ENCODE results near the gene ZNF579. TPM values are rescaled to one million over a fixed set of nuclear protein-coding genes. Genes with fewer than 3 reads are reported as not detected.

The ZNF579 gene
- total and polyA plus RNA-seq, 10 of the 15 experiments (the other 5 are each of a cell fraction or from before 2014, with no cell fraction given): 0.11 to 11.7 (median 1.5) TPM

DNA sequence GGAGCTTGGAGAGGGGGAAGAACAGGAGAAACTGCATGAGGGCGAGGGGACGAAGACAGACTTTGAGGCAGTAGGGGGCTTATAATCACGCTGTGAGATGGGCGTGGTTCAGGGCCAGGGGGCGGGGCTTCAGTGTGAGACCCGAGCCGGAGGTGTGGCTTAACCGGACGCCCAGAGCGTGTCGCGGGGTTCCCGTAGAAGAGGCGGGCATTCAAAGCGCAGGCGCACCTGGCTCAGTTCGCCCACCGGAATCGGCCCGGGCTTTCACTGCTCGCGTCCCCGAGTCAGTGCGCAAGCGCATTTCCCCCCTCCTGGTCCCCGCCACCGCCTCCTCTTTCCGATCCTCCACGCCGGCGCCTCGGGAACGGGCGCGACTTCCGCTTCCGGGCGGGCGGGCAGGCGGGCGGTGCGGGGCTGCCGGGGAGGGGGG lies 24.6 kb upstream of the ZNF579 start (continued):
- TF ChIP-seq SMAD1 (IDR thresholded peaks at IDR 0.05; ENCODE audit: low read depth, partially characterized antibody) (no peak), JUND (IDR thresholded peaks at IDR 0.05; ENCODE audit: low read depth, low read length) (no peak), PKNOX1 (IDR thresholded peaks at IDR 0.05) (no peak), TCF3 (IDR thresholded peaks at IDR 0.05; ENCODE audit: borderline replicate concordance, insufficient read depth, low read depth, low read length) (0 out of 2 replicates have a peak, but pooled peaks have one; percentile 9), RUNX3 (IDR thresholded peaks at IDR 0.05; ENCODE audit: low read length) (no peak), BHLHE40 (IDR thresholded peaks at IDR 0.05; ENCODE audit: borderline replicate concordance in 1 of 2, low read depth in 2 of 2, low read length in 1 of 2) (peak in 1 of 2 experiments; percentile 48; a peak in 2 of 4 replicates), CREB1 (IDR thresholded peaks at IDR 0.05; ENCODE audit: low read depth) (peak; percentile 44; the same call in 1 of the 2 replicates), IKZF1 (conservative IDR thresholded peaks at IDR 0.05) (peak; percentile 64; the same call in 1 of the 2 replicates), SRF (IDR thresholded peaks at IDR 0.05; ENCODE audit: low read depth in 2 of 2, low read length in 2 of 2) (0 out of 4 replicates have a peak, but pooled peaks of 1 of the 2 experiments have one; percentile 35), ASH2L (IDR thresholded peaks at IDR 0.05; ENCODE audit: borderline replicate concordance, low read depth) (no peak), CEBPB (IDR thresholded peaks at IDR 0.05; ENCODE audit: borderline replicate concordance in 1 of 2, low read depth in 2 of 2, low read length in 2 of 2) (no peak), GABPA (IDR thresholded peaks at IDR 0.05; ENCODE audit: low read depth) (peak; percentile 81), PAX5 (IDR thresholded peaks at IDR 0.05; ENCODE audit: borderline replicate concordance, low read depth, low read length) (0 out of 2 replicates have a peak, but pooled peaks have one; percentile 11), NFYB (IDR thresholded peaks at IDR 0.05; ENCODE audit: insufficient read depth, low read depth, low read length) (0 out of 2 replicates have a peak, but pooled peaks have one; percentile 25), E4F1 (IDR thresholded peaks at IDR 0.05; ENCODE audit: borderline replicate concordance, partially characterized antibody) (peak; percentile 18), NFXL1 (IDR thresholded peaks at IDR 0.05; ENCODE audit: borderline replicate concordance) (no peak), RBBP5 (conservative IDR thresholded peaks at IDR 0.05) (no peak), EGR1 (IDR thresholded peaks at IDR 0.05; ENCODE audit: borderline replicate concordance in 1 of 2, low read depth in 2 of 2, low read length in 2 of 2) (peak in 1 of 2 experiments; percentile 71; a peak in 2 of 3 replicates)
- TF ChIP-seq, protein P1, sequence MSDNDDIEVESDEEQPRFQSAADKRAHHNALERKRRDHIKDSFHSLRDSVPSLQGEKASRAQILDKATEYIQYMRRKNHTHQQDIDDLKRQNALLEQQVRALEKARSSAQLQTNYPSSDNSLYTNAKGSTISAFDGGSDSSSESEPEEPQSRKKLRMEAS (IDR thresholded peaks at IDR 0.05; ENCODE audit: low read depth, low read length): no peak
- TF ChIP-seq, protein P2, sequence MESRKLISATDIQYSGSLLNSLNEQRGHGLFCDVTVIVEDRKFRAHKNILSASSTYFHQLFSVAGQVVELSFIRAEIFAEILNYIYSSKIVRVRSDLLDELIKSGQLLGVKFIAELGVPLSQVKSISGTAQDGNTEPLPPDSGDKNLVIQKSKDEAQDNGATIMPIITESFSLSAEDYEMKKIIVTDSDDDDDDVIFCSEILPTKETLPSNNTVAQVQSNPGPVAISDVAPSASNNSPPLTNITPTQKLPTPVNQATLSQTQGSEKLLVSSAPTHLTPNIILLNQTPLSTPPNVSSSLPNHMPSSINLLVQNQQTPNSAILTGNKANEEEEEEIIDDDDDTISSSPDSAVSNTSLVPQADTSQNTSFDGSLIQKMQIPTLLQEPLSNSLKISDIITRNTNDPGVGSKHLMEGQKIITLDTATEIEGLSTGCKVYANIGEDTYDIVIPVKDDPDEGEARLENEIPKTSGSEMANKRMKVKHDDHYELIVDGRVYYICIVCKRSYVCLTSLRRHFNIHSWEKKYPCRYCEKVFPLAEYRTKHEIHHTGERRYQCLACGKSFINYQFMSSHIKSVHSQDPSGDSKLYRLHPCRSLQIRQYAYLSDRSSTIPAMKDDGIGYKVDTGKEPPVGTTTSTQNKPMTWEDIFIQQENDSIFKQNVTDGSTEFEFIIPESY (IDR thresholded peaks at IDR 0.05): no peak
